DND-41 (cell line): ENCODE measurements around the gene TAS2R30.
A peak's percentile ranks its signal among the peaks of the same experiment; 100 is the strongest.

Experiments used
- ATAC-seq: fragments of 200-7000 bp; cut with Tn5 transposase; 3 replicates; pipeline ENCODE4 v1.9.1; 2021; ENCODE audit warnings: low read depth; ENCODE audit not compliant: insufficient read depth
- DNase-seq: peaks from one replicate; pipeline ENCODE4 v3.0.0-alpha.2; 2020
- H2AFZ ChIP-seq: 2 replicates; pipeline ENCODE4 v1.6.0; 2012; ENCODE audit warnings: low read depth, low read length
- H3K27ac ChIP-seq: 2 replicates; pipeline ENCODE4 v1.5.1; 2012; ENCODE audit warnings: low read length, inconsistent platforms
- H3K27me3 ChIP-seq: fragments of 200-600 bp; sonication (generic); 2 replicates; pipeline ENCODE4 v1.6.0; 2012; ENCODE audit warnings: low read length, mild to moderate bottlenecking, inconsistent platforms; ENCODE audit not compliant: insufficient read depth, poor library complexity
- H3K36me3 ChIP-seq: 2 replicates; pipeline ENCODE4 v1.5.1; 2012; ENCODE audit warnings: low read length, inconsistent platforms; ENCODE audit not compliant: insufficient read depth
- H3K4me1 ChIP-seq: 2 replicates; pipeline ENCODE4 v1.5.1; 2012; ENCODE audit warnings: mild to moderate bottlenecking, low read length; ENCODE audit not compliant: insufficient read depth
- H3K4me2 ChIP-seq: 2 replicates; pipeline ENCODE4 v1.6.0; 2012; ENCODE audit warnings: mild to moderate bottlenecking, moderate library complexity, low read length, inconsistent platforms; ENCODE audit not compliant: insufficient read depth
- H3K4me3 ChIP-seq, 2 experiments: fragments of 200-600 bp in 1 of 2; shearing (Covaris generic) in 1 of 2; 2 replicates each; pipeline ENCODE4 v1.5.1; 2012 to 2016; ENCODE audit warnings: inconsistent platforms in 2 of 2, low read length in 2 of 2, mild to moderate bottlenecking in 2 of 2, low read depth in 1 of 2, moderate library complexity in 1 of 2
- H3K79me2 ChIP-seq: 2 replicates; pipeline ENCODE4 v1.6.0; 2012; ENCODE audit warnings: low read length, inconsistent platforms; ENCODE audit not compliant: insufficient read depth
- H3K9ac ChIP-seq: 2 replicates; pipeline ENCODE4 v1.6.0; 2012; ENCODE audit warnings: low read depth, mild to moderate bottlenecking, inconsistent platforms, low read length, moderate library complexity
- H3K9me3 ChIP-seq: 2 replicates; pipeline ENCODE4 v1.5.1; 2012; ENCODE audit warnings: low read length, moderate library complexity, mild to moderate bottlenecking, inconsistent platforms; ENCODE audit not compliant: insufficient read depth, severe bottlenecking
- H4K20me1 ChIP-seq: 2 replicates; pipeline ENCODE4 v1.6.0; 2012; ENCODE audit warnings: low read length; ENCODE audit not compliant: insufficient read depth
- EZH2 ChIP-seq: IDR thresholded peaks from 3 replicates; pipeline ENCODE4 v1.6.1; 2012; ENCODE audit warnings: borderline replicate concordance, low read depth, mild to moderate bottlenecking, moderate library complexity, low read length, inconsistent platforms; ENCODE audit not compliant: severe bottlenecking
- TF ChIP-seq, protein P1 (sequence below): IDR thresholded peaks from 2 replicates; pipeline ENCODE4 v1.5.1; 2012; ENCODE audit warnings: borderline replicate concordance, low read length, moderate library complexity, mild to moderate bottlenecking; ENCODE audit not compliant: poor library complexity, severe bottlenecking; ENCODE audit errors: extremely low read depth

TAS2R30 gene

DNA sequence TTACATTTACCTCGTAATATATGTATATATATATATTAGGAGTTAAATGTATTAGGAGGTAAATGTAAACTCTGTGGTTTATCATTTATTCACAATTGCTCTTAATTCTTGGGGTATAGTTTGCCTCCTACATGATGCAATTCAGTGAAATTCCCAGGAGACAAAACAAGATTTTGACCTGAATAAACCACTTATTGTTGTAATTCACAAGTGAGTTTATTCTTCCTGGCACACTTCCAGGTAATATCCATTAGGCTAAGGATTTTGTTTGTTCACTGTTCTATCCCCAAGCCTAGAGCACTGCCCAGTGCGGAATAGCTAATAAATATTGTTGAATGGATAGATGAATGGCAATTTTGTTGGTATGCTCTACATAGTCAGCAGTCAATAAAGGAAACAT, 39.6 kb upstream of the TAS2R30 start:
- DNase-seq (no peak), ATAC-seq (no peak)
- peaks cover 21% of the 10 kb centered on the region for H4K20me1 ChIP-seq
- peaks cover 61% of the 10 kb centered on the region for H3K79me2 ChIP-seq
- peaks cover 37% of the 10 kb centered on the region for H3K4me1 ChIP-seq
- no peaks in the 10 kb centered on the region for H3K27me3 ChIP-seq
- H3K9ac ChIP-seq, result no peak overlapping the region
- peaks cover 28% of the 10 kb centered on the region for H3K36me3 ChIP-seq
- no peak overlapping the region; the same call in 1 of the 2 replicates for H3K4me2 ChIP-seq
- H3K4me3 ChIP-seq, result no peak overlapping the region
- H2AFZ ChIP-seq, result no peak overlapping the region
- H3K27ac ChIP-seq, result no peak overlapping the region
- no peaks in the 10 kb centered on the region for H3K9me3 ChIP-seq
- TF ChIP-seq, protein P1, sequence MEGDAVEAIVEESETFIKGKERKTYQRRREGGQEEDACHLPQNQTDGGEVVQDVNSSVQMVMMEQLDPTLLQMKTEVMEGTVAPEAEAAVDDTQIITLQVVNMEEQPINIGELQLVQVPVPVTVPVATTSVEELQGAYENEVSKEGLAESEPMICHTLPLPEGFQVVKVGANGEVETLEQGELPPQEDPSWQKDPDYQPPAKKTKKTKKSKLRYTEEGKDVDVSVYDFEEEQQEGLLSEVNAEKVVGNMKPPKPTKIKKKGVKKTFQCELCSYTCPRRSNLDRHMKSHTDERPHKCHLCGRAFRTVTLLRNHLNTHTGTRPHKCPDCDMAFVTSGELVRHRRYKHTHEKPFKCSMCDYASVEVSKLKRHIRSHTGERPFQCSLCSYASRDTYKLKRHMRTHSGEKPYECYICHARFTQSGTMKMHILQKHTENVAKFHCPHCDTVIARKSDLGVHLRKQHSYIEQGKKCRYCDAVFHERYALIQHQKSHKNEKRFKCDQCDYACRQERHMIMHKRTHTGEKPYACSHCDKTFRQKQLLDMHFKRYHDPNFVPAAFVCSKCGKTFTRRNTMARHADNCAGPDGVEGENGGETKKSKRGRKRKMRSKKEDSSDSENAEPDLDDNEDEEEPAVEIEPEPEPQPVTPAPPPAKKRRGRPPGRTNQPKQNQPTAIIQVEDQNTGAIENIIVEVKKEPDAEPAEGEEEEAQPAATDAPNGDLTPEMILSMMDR, result no peak
- no peak for TF ChIP-seq EZH2

- Histone ChIP-seq H3K79me2 (peaks cover 78% of the 10 kb centered on the region), H3K4me1 (peaks cover 47% of the 10 kb centered on the region), H3K4me2 (peak overlapping the region; percentile 77), H3K4me3 (peak overlapping the region; percentile 55 to 73), H3K36me3 (peaks cover 37% of the 10 kb centered on the region), H3K27ac (peak overlapping the region; percentile 96), H3K9ac (peak overlapping the region; percentile 82), H3K9me3 (no peaks in the 10 kb centered on the region), H2AFZ (peak overlapping the region; percentile 89), H4K20me1 (peaks cover 25% of the 10 kb centered on the region), H3K27me3 (no peaks in the 10 kb centered on the region)
- DNase-seq (no peak), ATAC-seq (no peak)
- no peak for TF ChIP-seq EZH2
- TF ChIP-seq, protein P1, result no peak
Observed at GRCh38 chr12:11171969-11172675, 37.7 kb upstream of the TAS2R30 start.

DNA sequence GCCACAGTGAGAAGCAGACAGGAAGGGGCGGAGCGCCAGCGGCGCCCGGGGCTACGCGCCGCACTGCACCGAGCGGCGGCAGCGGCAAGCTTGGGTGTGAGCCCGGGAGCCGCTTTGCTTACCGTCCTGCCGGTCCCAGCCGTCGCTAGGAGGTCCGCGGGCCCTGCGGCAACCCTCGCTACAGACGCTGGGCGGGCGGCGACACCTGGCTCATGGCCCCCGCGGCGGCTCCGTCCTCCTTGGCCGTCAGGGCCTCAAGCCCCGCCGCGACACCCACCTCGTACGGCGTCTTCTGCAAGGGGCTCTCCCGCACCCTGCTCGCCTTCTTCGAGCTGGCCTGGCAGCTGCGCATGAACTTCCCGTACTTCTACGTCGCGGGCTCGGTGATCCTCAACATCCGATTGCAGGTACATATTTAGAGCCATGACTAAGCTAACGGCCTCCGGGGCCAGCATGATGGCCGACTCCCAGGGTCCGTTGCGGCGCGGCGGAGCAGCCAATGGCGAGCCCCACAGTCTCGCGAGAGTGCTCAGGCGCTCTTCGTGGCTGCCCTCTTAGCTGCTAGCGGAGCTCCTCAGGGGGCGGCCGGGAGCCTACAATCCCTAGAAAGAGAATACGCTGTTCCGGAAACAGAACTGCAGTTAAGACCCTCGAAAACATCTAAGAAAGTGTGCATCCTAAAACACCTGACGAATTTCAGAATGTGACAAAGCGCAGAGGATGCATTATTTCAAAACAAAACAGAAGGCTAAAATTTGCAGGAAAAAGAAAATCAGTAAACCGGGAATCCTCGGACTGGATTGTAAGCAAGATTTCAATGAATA, 36.9 kb upstream of the TAS2R30 start, which contains the start of gene SMIM10L1:
SMIM10L1 (plus strand) TSS at position 50 of the 824 bp plus-strand sequence; CDS start at position 213, 163 bp downstream.
- H3K4me2 ChIP-seq, result peak within 1 kb of the TSS; percentile 77

More for the DNA sequence above, 36.9 kb upstream of the TAS2R30 start, which contains the start of gene SMIM10L1:
- TF ChIP-seq, protein P1, result peak; percentile 24
- TF ChIP-seq EZH2, result no peak
- Histone ChIP-seq H3K27ac (peak within 1 kb of the TSS; percentile 96), H3K79me2 (peaks cover 86% of the 10 kb centered on the region), H3K27me3 (no peaks in the 10 kb centered on the region), H3K9ac (peak within 1 kb of the TSS; percentile 82), H3K36me3 (peaks cover 44% of the 10 kb centered on the region), H3K9me3 (no peaks in the 10 kb centered on the region), H3K4me3 (peak within 1 kb of the TSS; percentile 55 to 73), H3K4me1 (peaks cover 47% of the 10 kb centered on the region), H2AFZ (peak within 1 kb of the TSS; percentile 89), H4K20me1 (peaks cover 32% of the 10 kb centered on the region)
- DNase-seq (peak; percentile 93), ATAC-seq (peak; percentile 95)
